HepG2 (cell line): ENCODE measurements around the gene RNASE13. TPM values are rescaled to one million over a fixed set of nuclear protein-coding genes. Genes with fewer than 3 reads are reported as not detected.

Experiments used
- AGO2 ChIP-seq: fragments of 200-400 bp; formaldehyde crosslinking; optimal IDR thresholded peaks from 2 replicates; pipeline ENCODE3; 2017; ENCODE audit warnings: mild to moderate bottlenecking, low read depth, low read length, moderate library complexity
- DMAP1 ChIP-seq: IDR thresholded peaks from 2 replicates; pipeline ENCODE4 v1.6.1; 2016
- FOXC1 ChIP-seq: sonication (generic); formaldehyde crosslinking; IDR thresholded peaks from 2 replicates; pipeline ENCODE4 v1.8.0; 2022; ENCODE audit warnings: mild to moderate bottlenecking, missing genetic modification reagents, borderline replicate concordance
- HMG20B ChIP-seq: conservative IDR thresholded peaks from 2 replicates; pipeline ENCODE4 v1.6.1; 2016; ENCODE audit warnings: missing genetic modification reagents, missing compliant biosample characterization
- HNF4A ChIP-seq: sonication (generic); formaldehyde crosslinking; IDR thresholded peaks from 2 replicates; pipeline ENCODE4 v1.4.0; 2020; ENCODE audit warnings: missing genetic modification reagents
- HOXA3 ChIP-seq: sonication (generic); formaldehyde crosslinking; IDR thresholded peaks from 2 replicates; pipeline ENCODE4 v1.5.0; 2020; ENCODE audit warnings: missing genetic modification reagents
- MTA1 ChIP-seq: sonication (generic); formaldehyde crosslinking; IDR thresholded peaks from 2 replicates; pipeline ENCODE4 v1.4.0; 2020; ENCODE audit warnings: missing genetic modification reagents, mild to moderate bottlenecking, borderline replicate concordance
- RELA ChIP-seq: sonication (generic); formaldehyde crosslinking; IDR thresholded peaks from 2 replicates; pipeline ENCODE4 v1.4.0; 2020; ENCODE audit warnings: missing genetic modification reagents
- SIN3B ChIP-seq: fragments of 150-350 bp; IDR thresholded peaks from 2 replicates; pipeline ENCODE4 v1.6.1; 2014; ENCODE audit warnings: low read length
- SOX6 ChIP-seq, 2 experiments: fragments of 450-650 bp in 1 of 2; sonication (generic) in 1 of 2; formaldehyde crosslinking in 1 of 2; IDR thresholded peaks; 2 replicates each; pipeline versions ENCODE4 v1.4.0 to v1.6.1; 2017 to 2020; ENCODE audit warnings: antibody characterized with exemption in 1 of 2, mild to moderate bottlenecking in 1 of 2, missing genetic modification reagents in 1 of 2
- SRSF9 ChIP-seq: fragments of 200-400 bp; formaldehyde crosslinking; IDR thresholded peaks from 2 replicates; pipeline ENCODE4 v1.6.1; 2018; ENCODE audit warnings: borderline replicate concordance, mild to moderate bottlenecking, low read depth, low read length; ENCODE audit not compliant: insufficient read depth, poor library complexity, severe bottlenecking
- STAG1 ChIP-seq: sonication (generic); formaldehyde crosslinking; IDR thresholded peaks from 2 replicates; pipeline ENCODE4 v1.4.0; 2020; ENCODE audit warnings: missing genetic modification reagents
- ZBTB20 ChIP-seq: sonication (generic); formaldehyde crosslinking; IDR thresholded peaks from 2 replicates; pipeline ENCODE4 v1.8.1; 2023; ENCODE audit warnings: missing genetic modification reagents, low read depth, mild to moderate bottlenecking, borderline replicate concordance
- ZBTB7B ChIP-seq: sonication (generic); formaldehyde crosslinking; IDR thresholded peaks from 2 replicates; pipeline ENCODE4 v1.4.0; 2020; ENCODE audit warnings: missing genetic modification reagents
- ZNF674 ChIP-seq: sonication (generic); formaldehyde crosslinking; IDR thresholded peaks from 2 replicates; pipeline ENCODE4 v1.5.0; 2020; ENCODE audit warnings: low read depth, mild to moderate bottlenecking, missing genetic modification reagents
- ZNF782 ChIP-seq: sonication (generic); formaldehyde crosslinking; IDR thresholded peaks from 2 replicates; pipeline ENCODE4 v1.4.0; 2020; ENCODE audit warnings: missing genetic modification reagents, mild to moderate bottlenecking, borderline replicate concordance
- polyA plus RNA-seq, 8 experiments: library from polyadenylated mRNA; depleted of rRNA in 3 of 8; stranded (reverse) in 7 of 8; unstranded in 1 of 8; fragments of >200 nt; fragmentation: Illumina TruSeq in 4 of 8; extraction: Trizol in 4 of 8; gene quantifications; 2 replicates each; pipeline versions ENCODE4 v1.2.1 to v1.2.3, GENCODE V29; 2011 to 2016; ENCODE audit warnings: low read depth in 4 of 8, missing spikeins in 1 of 8, mixed read lengths in 1 of 8; ENCODE audit not compliant: insufficient read depth in 1 of 8
- total RNA-seq, 5 experiments: library from RNA; depleted of rRNA; stranded (reverse); fragments of >200 nt; fragmentation: Illumina TruSeq; extraction: Trizol; gene quantifications; 2 replicates each; pipeline ENCODE4 v1.2.3, GENCODE V29; 2016; ENCODE audit warnings: low read depth in 1 of 5
- TF ChIP-seq, protein P1 (sequence below): sonication (generic); formaldehyde crosslinking; IDR thresholded peaks from one replicate; pipeline ENCODE4 v1.5.1; 2020; ENCODE audit warnings: mild to moderate bottlenecking, missing genetic modification reagents; ENCODE audit errors: not compliant biosample characterization
- TF ChIP-seq, protein P2 (sequence below): IDR thresholded peaks from 2 replicates; pipeline ENCODE4 v1.6.1; 2016
- TF ChIP-seq, protein P3 (sequence below): sonication (generic); formaldehyde crosslinking; conservative IDR thresholded peaks from 2 replicates; pipeline ENCODE4 v1.4.0; 2020; ENCODE audit warnings: mild to moderate bottlenecking, missing genetic modification reagents, moderate library complexity

The RNASE13 gene
- total and polyA plus RNA-seq, 2 of the 13 experiments (the other 11 are each of a cell fraction or from before 2014, with no cell fraction given) = 1.0 TPM; not detected in 1

DNA sequence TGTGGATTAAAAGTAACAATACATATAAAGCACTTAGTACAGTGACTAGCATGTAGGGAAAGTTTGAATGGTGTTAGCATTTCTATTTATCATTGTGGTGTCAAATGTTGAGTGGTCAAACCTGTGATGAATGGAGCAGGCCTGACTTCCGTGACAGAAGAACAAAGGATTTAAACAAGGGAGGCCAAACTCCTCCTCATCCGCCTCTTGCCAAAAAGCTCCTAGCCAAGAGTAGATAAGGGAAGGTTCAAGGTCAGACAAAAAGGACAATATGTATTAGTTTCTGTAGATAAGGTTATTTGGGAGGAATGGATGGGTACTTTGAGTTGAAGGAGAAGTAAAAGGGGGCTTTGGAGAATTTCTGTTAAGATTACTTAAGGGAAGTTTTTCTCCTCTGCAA lies 14.0 kb upstream of the RNASE13 start (continued):
- TF ChIP-seq, protein P1, sequence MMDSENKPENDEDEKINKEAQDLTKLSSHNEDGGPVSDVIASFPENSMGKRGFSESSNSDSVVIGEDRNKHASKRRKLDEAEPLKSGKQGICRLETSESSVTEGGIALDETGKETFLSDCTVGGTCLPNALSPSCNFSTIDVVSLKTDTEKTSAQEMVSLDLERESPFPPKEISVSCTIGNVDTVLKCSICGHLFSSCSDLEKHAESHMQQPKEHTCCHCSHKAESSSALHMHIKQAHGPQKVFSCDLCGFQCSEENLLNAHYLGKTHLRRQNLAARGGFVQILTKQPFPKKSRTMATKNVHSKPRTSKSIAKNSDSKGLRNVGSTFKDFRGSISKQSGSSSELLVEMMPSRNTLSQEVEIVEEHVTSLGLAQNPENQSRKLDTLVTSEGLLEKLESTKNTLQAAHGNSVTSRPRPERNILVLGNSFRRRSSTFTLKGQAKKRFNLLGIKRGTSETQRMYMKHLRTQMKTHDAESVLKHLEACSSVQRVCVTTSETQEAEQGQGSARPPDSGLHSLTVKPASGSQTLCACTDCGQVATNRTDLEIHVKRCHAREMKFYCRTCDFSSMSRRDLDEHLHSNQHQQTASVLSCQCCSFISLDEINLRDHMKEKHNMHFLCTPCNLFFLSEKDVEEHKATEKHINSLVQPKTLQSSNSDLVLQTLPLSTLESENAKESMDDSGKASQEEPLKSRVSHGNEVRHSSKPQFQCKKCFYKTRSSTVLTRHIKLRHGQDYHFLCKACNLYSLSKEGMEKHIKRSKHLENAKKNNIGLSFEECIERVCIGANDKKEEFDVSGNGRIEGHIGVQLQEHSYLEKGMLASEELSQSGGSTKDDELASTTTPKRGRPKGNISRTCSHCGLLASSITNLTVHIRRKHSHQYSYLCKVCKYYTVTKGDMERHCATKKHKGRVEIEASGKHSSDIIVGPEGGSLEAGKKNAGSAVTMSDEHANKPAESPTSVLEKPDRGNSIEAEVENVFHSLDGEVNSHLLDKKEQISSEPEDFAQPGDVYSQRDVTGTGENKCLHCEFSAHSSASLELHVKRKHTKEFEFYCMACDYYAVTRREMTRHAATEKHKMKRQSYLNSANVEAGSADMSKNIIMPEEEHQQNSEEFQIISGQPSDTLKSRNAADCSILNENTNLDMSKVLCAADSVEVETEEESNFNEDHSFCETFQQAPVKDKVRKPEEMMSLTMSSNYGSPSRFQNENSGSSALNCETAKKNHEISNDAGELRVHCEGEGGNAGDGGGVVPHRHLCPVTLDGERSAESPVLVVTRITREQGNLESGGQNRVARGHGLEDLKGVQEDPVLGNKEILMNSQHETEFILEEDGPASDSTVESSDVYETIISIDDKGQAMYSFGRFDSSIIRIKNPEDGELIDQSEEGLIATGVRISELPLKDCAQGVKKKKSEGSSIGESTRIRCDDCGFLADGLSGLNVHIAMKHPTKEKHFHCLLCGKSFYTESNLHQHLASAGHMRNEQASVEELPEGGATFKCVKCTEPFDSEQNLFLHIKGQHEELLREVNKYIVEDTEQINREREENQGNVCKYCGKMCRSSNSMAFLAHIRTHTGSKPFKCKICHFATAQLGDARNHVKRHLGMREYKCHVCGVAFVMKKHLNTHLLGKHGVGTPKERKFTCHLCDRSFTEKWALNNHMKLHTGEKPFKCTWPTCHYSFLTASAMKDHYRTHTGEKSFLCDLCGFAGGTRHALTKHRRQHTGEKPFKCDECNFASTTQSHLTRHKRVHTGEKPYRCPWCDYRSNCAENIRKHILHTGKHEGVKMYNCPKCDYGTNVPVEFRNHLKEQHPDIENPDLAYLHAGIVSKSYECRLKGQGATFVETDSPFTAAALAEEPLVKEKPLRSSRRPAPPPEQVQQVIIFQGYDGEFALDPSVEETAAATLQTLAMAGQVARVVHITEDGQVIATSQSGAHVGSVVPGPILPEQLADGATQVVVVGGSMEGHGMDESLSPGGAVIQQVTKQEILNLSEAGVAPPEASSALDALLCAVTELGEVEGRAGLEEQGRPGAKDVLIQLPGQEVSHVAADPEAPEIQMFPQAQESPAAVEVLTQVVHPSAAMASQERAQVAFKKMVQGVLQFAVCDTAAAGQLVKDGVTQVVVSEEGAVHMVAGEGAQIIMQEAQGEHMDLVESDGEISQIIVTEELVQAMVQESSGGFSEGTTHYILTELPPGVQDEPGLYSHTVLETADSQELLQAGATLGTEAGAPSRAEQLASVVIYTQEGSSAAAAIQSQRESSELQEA (CRISPR knock-in tag) = no peak
- no peak for TF ChIP-seq SOX6 (IDR thresholded peaks at IDR 0.05)
- TF ChIP-seq SOX6 (CRISPR knock-in tag; IDR thresholded peaks at IDR 0.05) = peak; percentile 96
- TF ChIP-seq FOXC1 (CRISPR knock-in tag) = no peak
- TF ChIP-seq, protein P2, sequence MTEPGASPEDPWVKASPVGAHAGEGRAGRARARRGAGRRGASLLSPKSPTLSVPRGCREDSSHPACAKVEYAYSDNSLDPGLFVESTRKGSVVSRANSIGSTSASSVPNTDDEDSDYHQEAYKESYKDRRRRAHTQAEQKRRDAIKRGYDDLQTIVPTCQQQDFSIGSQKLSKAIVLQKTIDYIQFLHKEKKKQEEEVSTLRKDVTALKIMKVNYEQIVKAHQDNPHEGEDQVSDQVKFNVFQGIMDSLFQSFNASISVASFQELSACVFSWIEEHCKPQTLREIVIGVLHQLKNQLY (CRISPR knock-in tag) = peak; percentile 39; the same call in 1 of the 2 replicates
- no peak for TF ChIP-seq SRSF9
- TF ChIP-seq, protein P3, sequence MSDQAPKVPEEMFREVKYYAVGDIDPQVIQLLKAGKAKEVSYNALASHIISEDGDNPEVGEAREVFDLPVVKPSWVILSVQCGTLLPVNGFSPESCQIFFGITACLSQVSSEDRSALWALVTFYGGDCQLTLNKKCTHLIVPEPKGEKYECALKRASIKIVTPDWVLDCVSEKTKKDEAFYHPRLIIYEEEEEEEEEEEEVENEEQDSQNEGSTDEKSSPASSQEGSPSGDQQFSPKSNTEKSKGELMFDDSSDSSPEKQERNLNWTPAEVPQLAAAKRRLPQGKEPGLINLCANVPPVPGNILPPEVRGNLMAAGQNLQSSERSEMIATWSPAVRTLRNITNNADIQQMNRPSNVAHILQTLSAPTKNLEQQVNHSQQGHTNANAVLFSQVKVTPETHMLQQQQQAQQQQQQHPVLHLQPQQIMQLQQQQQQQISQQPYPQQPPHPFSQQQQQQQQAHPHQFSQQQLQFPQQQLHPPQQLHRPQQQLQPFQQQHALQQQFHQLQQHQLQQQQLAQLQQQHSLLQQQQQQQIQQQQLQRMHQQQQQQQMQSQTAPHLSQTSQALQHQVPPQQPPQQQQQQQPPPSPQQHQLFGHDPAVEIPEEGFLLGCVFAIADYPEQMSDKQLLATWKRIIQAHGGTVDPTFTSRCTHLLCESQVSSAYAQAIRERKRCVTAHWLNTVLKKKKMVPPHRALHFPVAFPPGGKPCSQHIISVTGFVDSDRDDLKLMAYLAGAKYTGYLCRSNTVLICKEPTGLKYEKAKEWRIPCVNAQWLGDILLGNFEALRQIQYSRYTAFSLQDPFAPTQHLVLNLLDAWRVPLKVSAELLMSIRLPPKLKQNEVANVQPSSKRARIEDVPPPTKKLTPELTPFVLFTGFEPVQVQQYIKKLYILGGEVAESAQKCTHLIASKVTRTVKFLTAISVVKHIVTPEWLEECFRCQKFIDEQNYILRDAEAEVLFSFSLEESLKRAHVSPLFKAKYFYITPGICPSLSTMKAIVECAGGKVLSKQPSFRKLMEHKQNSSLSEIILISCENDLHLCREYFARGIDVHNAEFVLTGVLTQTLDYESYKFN = peak; percentile 56
- TF ChIP-seq SIN3B = no peak
- peak; percentile 69 for TF ChIP-seq HNF4A (CRISPR knock-in tag)
- TF ChIP-seq STAG1 (CRISPR knock-in tag) = no peak
- 0 out of 2 replicates have a peak, but pooled peaks have one; percentile 34 for TF ChIP-seq ZBTB20 (CRISPR knock-in tag)
- no peak for TF ChIP-seq ZNF782 (CRISPR knock-in tag)
- peak; percentile 36; the same call in 1 of the 2 replicates for TF ChIP-seq HOXA3 (CRISPR knock-in tag)
- no peak for TF ChIP-seq RELA (CRISPR knock-in tag)
- peak; percentile 48; the same call in 1 of the 2 replicates for TF ChIP-seq ZBTB7B (CRISPR knock-in tag)
- TF ChIP-seq AGO2 = no peak
- TF ChIP-seq HMG20B (CRISPR knock-in tag) = 0 out of 2 replicates have a peak, but pooled peaks have one; percentile 31
- TF ChIP-seq MTA1 = no peak
- TF ChIP-seq DMAP1 (CRISPR knock-in tag) = 0 out of 2 replicates have a peak, but pooled peaks have one; percentile 25
- no peak for TF ChIP-seq ZNF674 (CRISPR knock-in tag)
